Activated naive CD4-positive, alpha-beta T cell treated with anti-CD3 and anti-CD28 coated beads, Interleukin-2, amount 10 ng/mL, durations not matched to agents 7 days and 5 days (primary cell): ENCODE results near the gene DHFR2.
A peak's percentile ranks its signal among the peaks of the same experiment; 100 is the strongest.
"Not testable (repeated sequence)": the region's sequence is repeated elsewhere in the genome, so short reads cannot be mapped to it uniquely, and the experiment has no call there.

Source experiments
- CTCF ChIA-PET: fragments of 350-600 bp; sonication (Branson Sonifier 250); formaldehyde crosslinking; loops from one replicate; lab custom pipeline; 2021; ENCODE audit warnings: antibody characterized with exemption; lab: Charles Lee
- DNase-seq: peaks from one replicate; pipeline ENCODE4 v3.0.0-alpha.2; 2020
- H3K27ac Mint-ChIP-seq: one replicate; pipeline ENCODE4 v1.8.0; 2021; ENCODE audit warnings: mild to moderate bottlenecking, moderate library complexity, mixed read lengths
- H3K27me3 Mint-ChIP-seq: one replicate; pipeline ENCODE4 v1.8.0; 2021; ENCODE audit warnings: mild to moderate bottlenecking, mixed read lengths
- H3K36me3 Mint-ChIP-seq: one replicate; pipeline ENCODE4 v1.8.0; 2021; ENCODE audit warnings: mixed read lengths
- H3K4me1 Mint-ChIP-seq: one replicate; pipeline ENCODE4 v1.8.0; 2021; ENCODE audit warnings: mixed read lengths
- H3K4me3 Mint-ChIP-seq: one replicate; pipeline ENCODE4 v1.8.0; 2021; ENCODE audit warnings: mild to moderate bottlenecking, moderate library complexity, mixed read lengths
- H3K9me3 Mint-ChIP-seq: one replicate; pipeline ENCODE4 v1.8.0; 2021; ENCODE audit warnings: mixed read lengths

DHFR2 gene

DNA sequence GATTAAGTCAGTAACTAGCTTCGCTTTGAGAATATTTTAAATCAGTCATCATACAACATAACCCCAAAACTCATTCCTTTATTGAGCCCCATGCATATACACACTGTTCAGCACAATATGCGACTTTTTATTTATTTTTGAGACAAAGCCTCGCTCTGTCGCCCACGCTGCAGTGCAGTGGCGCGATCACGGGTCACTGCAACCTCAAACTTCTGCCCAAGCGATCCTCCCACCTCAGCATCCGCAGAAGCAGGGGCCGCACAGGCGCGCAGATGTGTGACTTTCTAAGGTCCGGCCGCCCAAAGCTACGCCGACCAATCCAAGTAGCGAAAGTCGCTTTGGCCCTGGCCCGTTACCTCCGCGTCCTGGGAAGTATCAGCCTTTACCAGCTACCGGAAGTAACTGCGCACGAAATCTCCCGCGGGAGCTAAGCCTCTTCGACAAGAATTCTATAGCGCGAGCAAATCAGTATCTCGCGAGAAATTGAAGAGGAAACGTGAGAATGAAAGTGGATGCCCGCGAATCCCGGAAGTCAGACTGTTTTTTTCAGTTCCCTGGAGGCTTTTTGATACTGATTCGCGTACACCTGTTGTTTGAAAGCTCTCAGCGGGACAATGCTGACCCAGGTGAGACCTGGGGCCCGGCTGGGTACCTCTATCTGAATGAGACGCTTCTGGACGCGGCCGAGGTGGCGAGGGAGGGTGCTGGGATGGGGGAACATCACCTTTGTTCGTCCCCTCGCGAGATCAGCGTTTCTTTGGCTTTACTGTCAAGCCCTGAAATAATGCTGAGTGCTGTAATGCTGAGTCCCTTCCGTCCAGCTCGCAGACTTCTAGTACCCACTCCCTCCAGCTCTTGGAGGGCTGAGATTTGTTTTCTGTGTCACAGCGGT is at the start of gene DHFR2, which contains the start of gene NSUN3:
Gene DHFR2, minus strand, starts transcription at position 404 of the 892 bp plus-strand sequence. CDS start 1,405 bp downstream, outside the sequence.
Gene NSUN3, plus strand, starts transcription at position 549 of the 892 bp plus-strand sequence. Its CDS starts 66 bp downstream, at position 615.
- H3K27me3 Mint-ChIP-seq: no peaks in the 10 kb centered on the region
- peak within 1 kb of the TSS; percentile 91 for H3K4me3 Mint-ChIP-seq
- CTCF ChIA-PET: interaction anchor here (0.8 to 1.9 kb wide), 5 partner anchors 8 to 89 kb away, joined by 3 to 6 read pairs (median 3); partner anchors contain the start of gene PROS1
- H3K9me3 Mint-ChIP-seq: peaks cover 12% of the 10 kb centered on the region
- H3K27ac Mint-ChIP-seq: peak within 1 kb of the TSS; percentile 99
- DNase-seq: peak; percentile 91
- peaks cover 56% of the 10 kb centered on the region for H3K36me3 Mint-ChIP-seq
- peaks cover 44% of the 10 kb centered on the region for H3K4me1 Mint-ChIP-seq

GRCh38 chr3:94110854-94111253 is 48.1 kb upstream of the DHFR2 start:
- Mint-ChIP-seq H3K4me1 (peaks cover 8% of the 10 kb centered on the region), H3K36me3 (peaks cover 19% of the 10 kb centered on the region), H3K27ac (no peak overlapping the region), H3K27me3 (no peaks in the 10 kb centered on the region), H3K4me3 (no peak overlapping the region), H3K9me3 (no peaks in the 10 kb centered on the region)
- CTCF ChIA-PET: interaction anchor here (0.9 kb wide), 1 partner anchor 8 kb away, joined by 3 read pairs; no protein-coding TSS in a partner anchor
- DNase-seq: no peak

DNA sequence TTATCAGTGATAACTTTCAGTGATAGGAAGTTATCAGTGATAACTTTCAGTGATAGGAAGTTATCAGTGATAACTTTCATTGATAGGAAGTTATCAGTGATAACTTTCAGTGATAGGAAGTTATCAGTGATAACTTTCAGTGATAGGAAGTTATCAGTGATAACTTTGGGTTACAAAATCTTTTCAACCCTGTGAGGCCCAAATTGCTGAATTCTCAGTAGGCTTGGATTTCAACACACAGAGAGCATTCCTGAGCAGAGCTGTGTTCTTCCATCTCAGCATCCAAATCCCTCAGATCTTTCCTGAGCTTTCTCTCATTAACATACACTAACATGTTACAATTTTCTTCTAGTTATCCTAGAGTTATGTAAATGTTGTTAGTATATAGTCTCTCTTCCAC is 47.5 kb upstream of the DHFR2 start:
- H3K9me3 Mint-ChIP-seq, H3K4me1 Mint-ChIP-seq, H3K27ac Mint-ChIP-seq, DNase-seq, H3K4me3 Mint-ChIP-seq, H3K27me3 Mint-ChIP-seq, CTCF ChIA-PET: not testable (repeated sequence)
- H3K36me3 Mint-ChIP-seq: peaks cover 19% of the 10 kb centered on the region

DNA sequence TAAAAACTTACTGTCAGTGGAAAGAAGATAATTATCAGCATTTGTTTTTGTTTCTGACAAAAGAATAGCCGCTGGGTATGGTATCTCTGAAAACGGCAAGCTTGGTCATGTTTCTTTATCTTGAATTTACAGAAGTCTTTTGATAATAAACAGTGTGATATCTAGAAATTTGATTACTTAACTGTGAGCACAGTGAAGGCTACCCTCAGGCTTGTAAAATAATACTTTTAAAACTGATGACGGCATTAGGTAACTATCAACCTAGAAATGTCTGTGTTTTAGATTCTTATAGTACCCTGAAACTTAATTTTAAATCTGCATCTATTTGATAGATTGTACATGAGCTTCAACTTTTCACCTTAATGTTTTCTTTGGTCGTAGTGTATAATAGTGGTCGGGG is 43.6 kb upstream of the DHFR2 start:
- peak overlapping the region; percentile 40 for H3K27ac Mint-ChIP-seq
- H3K9me3 Mint-ChIP-seq: no peaks in the 10 kb centered on the region
- no peak for DNase-seq
- peaks cover 6% of the 10 kb centered on the region for H3K36me3 Mint-ChIP-seq
- no peaks in the 10 kb centered on the region for H3K4me1 Mint-ChIP-seq
- CTCF ChIA-PET: interaction anchor here (1.1 kb wide), 1 partner anchor 9 kb away, joined by 3 read pairs; no protein-coding TSS in a partner anchor
- no peaks in the 10 kb centered on the region for H3K27me3 Mint-ChIP-seq
- H3K4me3 Mint-ChIP-seq: no peak overlapping the region

DNA sequence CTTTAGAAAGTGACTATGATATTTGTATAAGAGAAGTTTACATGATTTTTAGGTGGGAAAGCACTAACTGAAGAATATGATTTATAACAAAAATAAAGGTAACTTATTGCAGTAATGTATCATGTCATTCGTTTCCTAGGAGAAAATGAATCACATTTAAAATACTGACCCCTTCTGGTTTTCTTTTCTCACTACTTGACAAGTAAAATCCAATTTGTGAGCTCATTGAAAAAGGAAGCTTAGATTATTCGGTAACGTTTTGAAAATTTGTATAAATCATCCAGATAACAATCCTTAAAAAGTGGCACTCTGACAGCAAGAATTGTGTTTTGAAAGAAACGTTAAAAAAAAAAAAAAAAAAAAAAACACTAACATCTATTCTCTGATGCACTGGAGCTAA is 39.1 kb upstream of the DHFR2 start:
- no peaks in the 10 kb centered on the region for H3K9me3 Mint-ChIP-seq
- H3K27ac Mint-ChIP-seq: no peak overlapping the region
- no peaks in the 10 kb centered on the region for H3K27me3 Mint-ChIP-seq
- H3K4me3 Mint-ChIP-seq: no peak overlapping the region
- peaks cover 25% of the 10 kb centered on the region for H3K36me3 Mint-ChIP-seq
- no peaks in the 10 kb centered on the region for H3K4me1 Mint-ChIP-seq
- DNase-seq: no peak
- CTCF ChIA-PET: interaction anchor here (0.6 to 1.7 kb wide), 5 partner anchors 10 to 973 kb away, joined by 3 read pairs; no protein-coding TSS in a partner anchor

DNA sequence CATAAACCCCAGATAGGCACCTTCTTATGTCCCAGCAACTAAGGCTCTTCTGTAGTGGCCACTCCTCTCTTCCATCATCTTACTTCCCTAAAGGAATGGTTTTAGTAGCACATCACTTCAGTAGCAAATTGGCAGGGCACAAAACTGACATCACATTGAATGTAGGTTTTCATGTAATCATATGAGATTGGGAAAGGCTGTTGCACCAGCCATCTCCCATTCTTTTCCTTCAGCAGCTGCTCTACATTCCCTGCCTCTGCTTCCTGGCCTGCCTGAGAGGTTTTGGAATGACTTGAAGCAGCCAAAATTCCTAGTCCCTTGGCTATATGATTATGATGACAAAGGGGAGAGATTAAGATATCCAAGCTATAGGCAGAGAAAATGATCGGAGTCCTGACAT is 36.6 kb upstream of the DHFR2 start:
- no peaks in the 10 kb centered on the region for H3K27me3 Mint-ChIP-seq
- no peak overlapping the region for H3K4me3 Mint-ChIP-seq
- DNase-seq: no peak
- H3K4me1 Mint-ChIP-seq: no peaks in the 10 kb centered on the region
- no peak overlapping the region for H3K27ac Mint-ChIP-seq
- H3K36me3 Mint-ChIP-seq: peaks cover 34% of the 10 kb centered on the region
- CTCF ChIA-PET: no interaction called here
- H3K9me3 Mint-ChIP-seq: no peaks in the 10 kb centered on the region

- no peaks in the 10 kb centered on the region for H3K9me3 Mint-ChIP-seq
- H3K4me1 Mint-ChIP-seq: no peaks in the 10 kb centered on the region
- peak overlapping the region; percentile 3 for H3K27ac Mint-ChIP-seq
- CTCF ChIA-PET: no interaction called here
- no peaks in the 10 kb centered on the region for H3K27me3 Mint-ChIP-seq
- peaks cover 33% of the 10 kb centered on the region for H3K36me3 Mint-ChIP-seq
- no peak for DNase-seq
- H3K4me3 Mint-ChIP-seq: no peak overlapping the region
These were observed 35.7 kb upstream of the DHFR2 start for GRCh38 chr3:94098452-94098851.

- no peaks in the 10 kb centered on the region for H3K4me1 Mint-ChIP-seq
- no peak overlapping the region for H3K27ac Mint-ChIP-seq
- no peaks in the 10 kb centered on the region for H3K27me3 Mint-ChIP-seq
- no peaks in the 10 kb centered on the region for H3K9me3 Mint-ChIP-seq
- CTCF ChIA-PET: no interaction called here
- H3K36me3 Mint-ChIP-seq: peaks cover 40% of the 10 kb centered on the region
- no peak overlapping the region for H3K4me3 Mint-ChIP-seq
- no peak for DNase-seq
These were observed 32.4 kb upstream of the DHFR2 start for GRCh38 chr3:94095111-94095510.

- no peak overlapping the region for H3K27ac Mint-ChIP-seq
- peaks cover 44% of the 10 kb centered on the region for H3K36me3 Mint-ChIP-seq
- no peaks in the 10 kb centered on the region for H3K4me1 Mint-ChIP-seq
- no peak for DNase-seq
- CTCF ChIA-PET: no interaction called here
- H3K9me3 Mint-ChIP-seq: no peaks in the 10 kb centered on the region
- no peak overlapping the region for H3K4me3 Mint-ChIP-seq
- H3K27me3 Mint-ChIP-seq: no peaks in the 10 kb centered on the region
These were observed 30.4 kb upstream of the DHFR2 start for GRCh38 chr3:94093151-94093550.

DNA sequence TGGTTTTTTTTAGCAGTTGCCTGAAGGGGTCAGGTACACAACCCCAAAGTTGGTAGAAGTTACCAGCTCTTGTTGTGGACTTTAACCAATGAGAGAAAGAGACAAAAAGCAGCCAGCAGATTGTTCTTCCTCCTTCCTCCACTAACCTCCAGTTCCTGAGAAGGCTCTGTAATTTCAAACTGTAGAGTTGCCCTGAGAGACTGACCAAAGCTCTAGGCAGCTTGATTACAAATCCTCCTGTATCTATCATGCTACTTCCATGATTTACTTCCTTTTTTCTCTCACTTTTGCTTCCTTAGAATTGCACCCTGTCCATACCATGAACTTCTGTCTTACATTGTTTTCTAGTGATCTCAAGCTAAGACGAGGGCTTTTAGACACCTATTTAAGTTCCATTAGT is 29.4 kb upstream of the DHFR2 start:
- no peaks in the 10 kb centered on the region for H3K4me1 Mint-ChIP-seq
- no peak overlapping the region for H3K27ac Mint-ChIP-seq
- no peak for DNase-seq
- peaks cover 40% of the 10 kb centered on the region for H3K36me3 Mint-ChIP-seq
- no peaks in the 10 kb centered on the region for H3K27me3 Mint-ChIP-seq
- no peak overlapping the region for H3K4me3 Mint-ChIP-seq
- CTCF ChIA-PET: no interaction called here
- no peaks in the 10 kb centered on the region for H3K9me3 Mint-ChIP-seq

DNA sequence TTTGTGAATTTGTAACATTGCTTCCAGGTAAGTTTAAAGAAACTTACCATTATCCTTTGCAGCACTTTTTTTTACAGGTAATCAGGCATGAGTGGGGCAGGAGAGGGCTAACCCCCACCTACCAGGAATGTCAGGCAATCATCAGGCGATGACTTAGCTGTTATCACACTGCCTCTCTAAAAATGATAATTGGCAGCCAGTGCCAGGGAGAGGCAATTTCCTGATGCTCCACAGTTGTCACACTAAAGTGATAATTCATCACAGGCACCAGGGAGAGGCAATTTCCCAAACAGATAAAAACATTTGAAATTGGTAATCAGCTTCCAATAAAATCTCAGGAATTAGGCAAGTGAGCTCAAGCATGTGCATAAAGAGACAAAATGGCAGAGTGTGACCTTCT is 26.4 kb upstream of the DHFR2 start:
- CTCF ChIA-PET: no interaction called here
- H3K4me1 Mint-ChIP-seq: no peaks in the 10 kb centered on the region
- no peaks in the 10 kb centered on the region for H3K27me3 Mint-ChIP-seq
- no peaks in the 10 kb centered on the region for H3K9me3 Mint-ChIP-seq
- peaks cover 45% of the 10 kb centered on the region for H3K36me3 Mint-ChIP-seq
- no peak overlapping the region for H3K27ac Mint-ChIP-seq
- no peak overlapping the region for H3K4me3 Mint-ChIP-seq
- no peak for DNase-seq

DNA sequence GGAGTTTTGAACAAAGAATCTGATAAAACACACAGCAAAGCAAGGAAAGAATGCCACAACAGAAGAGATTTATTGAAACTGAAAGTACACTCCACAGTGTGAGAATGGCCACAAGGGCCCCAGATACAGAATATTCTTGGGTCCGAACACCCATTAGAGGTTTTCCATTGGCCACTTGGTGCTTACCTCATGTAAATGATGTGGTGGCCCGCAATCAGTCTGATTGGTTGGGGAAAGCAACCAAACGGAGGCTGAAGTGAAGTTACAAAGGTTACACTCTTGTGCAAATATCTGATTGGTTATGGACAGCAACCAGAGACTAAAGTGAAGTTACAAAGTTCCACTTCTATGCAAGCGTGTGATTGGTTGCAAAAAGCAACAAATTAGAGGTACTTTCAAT is 20.5 kb upstream of the DHFR2 start:
- CTCF ChIA-PET: no interaction called here
- no peak overlapping the region for H3K4me3 Mint-ChIP-seq
- H3K36me3 Mint-ChIP-seq: peaks cover 48% of the 10 kb centered on the region
- no peaks in the 10 kb centered on the region for H3K9me3 Mint-ChIP-seq
- DNase-seq: no peak
- peaks cover 44% of the 10 kb centered on the region for H3K4me1 Mint-ChIP-seq
- no peaks in the 10 kb centered on the region for H3K27me3 Mint-ChIP-seq
- H3K27ac Mint-ChIP-seq: no peak overlapping the region

- Mint-ChIP-seq H3K4me1 (peaks cover 49% of the 10 kb centered on the region), H3K27ac (no peak overlapping the region), H3K9me3 (no peaks in the 10 kb centered on the region), H3K36me3 (peaks cover 50% of the 10 kb centered on the region), H3K4me3 (no peak overlapping the region), H3K27me3 (no peaks in the 10 kb centered on the region)
- CTCF ChIA-PET: interaction anchor here (1.1 to 1.2 kb wide), 2 partner anchors 11 to 13 kb away, joined by 4 to 5 read pairs; no protein-coding TSS in a partner anchor
- no peak for DNase-seq
These were observed 19.7 kb upstream of the DHFR2 start for GRCh38 chr3:94082391-94082937.

GRCh38 chr3:94081884-94082283 is 19.2 kb upstream of the DHFR2 start:
- peaks cover 52% of the 10 kb centered on the region for H3K36me3 Mint-ChIP-seq
- H3K4me1 Mint-ChIP-seq: peaks cover 49% of the 10 kb centered on the region
- peak overlapping the region; percentile 28 for H3K27ac Mint-ChIP-seq
- no peak overlapping the region for H3K4me3 Mint-ChIP-seq
- DNase-seq: no peak
- H3K27me3 Mint-ChIP-seq: no peaks in the 10 kb centered on the region
- CTCF ChIA-PET: interaction anchor here (1.1 to 1.2 kb wide), 2 partner anchors 10 to 12 kb away, joined by 4 to 5 read pairs; no protein-coding TSS in a partner anchor
- H3K9me3 Mint-ChIP-seq: no peaks in the 10 kb centered on the region
